K562 (cell line): ENCODE measurements around the gene EEF2K.

Experiments
- GATA2 ChIP-seq: sonication (generic); formaldehyde crosslinking; IDR thresholded peaks from 2 replicates; pipeline ENCODE4 v1.4.0; 2020; ENCODE audit warnings: mild to moderate bottlenecking, missing genetic modification reagents
- KAT7 ChIP-seq: sonication (generic); formaldehyde crosslinking; IDR thresholded peaks from 2 replicates; pipeline ENCODE4 v1.8.0; 2022; ENCODE audit warnings: missing genetic modification reagents, mild to moderate bottlenecking, borderline replicate concordance
- POLR2A ChIP-seq: fragments of 450-650 bp; conservative IDR thresholded peaks from 2 replicates; pipeline ENCODE4 v1.6.1; 2016
- RBBP5 ChIP-seq: fragments of 200-600 bp; sonication (generic); IDR thresholded peaks from 2 replicates; pipeline ENCODE4 v1.6.1; 2012; ENCODE audit warnings: borderline replicate concordance, mild to moderate bottlenecking, low read length, control low read depth, inconsistent platforms; ENCODE audit not compliant: insufficient read depth, poor library complexity, severe bottlenecking
- SETDB1 ChIP-seq: IDR thresholded peaks from one replicate; pipeline ENCODE4 v1.6.1; 2012; ENCODE audit warnings: low read length, control low read depth, inconsistent platforms
- YY1 ChIP-seq, 3 experiments: IDR thresholded peaks; 2 replicates each; pipeline ENCODE4 v1.6.1; 2011; ENCODE audit warnings: low read length in 2 of 3, mild to moderate bottlenecking in 2 of 3, moderate library complexity in 2 of 3, borderline replicate concordance in 1 of 3, control low read depth in 1 of 3, low read depth in 1 of 3; ENCODE audit not compliant: insufficient read depth in 3 of 3, insufficient replicate concordance in 2 of 3, control insufficient read depth in 1 of 3, insufficient read length in 1 of 3; ENCODE audit errors: extremely low read depth in 1 of 3

DNA sequence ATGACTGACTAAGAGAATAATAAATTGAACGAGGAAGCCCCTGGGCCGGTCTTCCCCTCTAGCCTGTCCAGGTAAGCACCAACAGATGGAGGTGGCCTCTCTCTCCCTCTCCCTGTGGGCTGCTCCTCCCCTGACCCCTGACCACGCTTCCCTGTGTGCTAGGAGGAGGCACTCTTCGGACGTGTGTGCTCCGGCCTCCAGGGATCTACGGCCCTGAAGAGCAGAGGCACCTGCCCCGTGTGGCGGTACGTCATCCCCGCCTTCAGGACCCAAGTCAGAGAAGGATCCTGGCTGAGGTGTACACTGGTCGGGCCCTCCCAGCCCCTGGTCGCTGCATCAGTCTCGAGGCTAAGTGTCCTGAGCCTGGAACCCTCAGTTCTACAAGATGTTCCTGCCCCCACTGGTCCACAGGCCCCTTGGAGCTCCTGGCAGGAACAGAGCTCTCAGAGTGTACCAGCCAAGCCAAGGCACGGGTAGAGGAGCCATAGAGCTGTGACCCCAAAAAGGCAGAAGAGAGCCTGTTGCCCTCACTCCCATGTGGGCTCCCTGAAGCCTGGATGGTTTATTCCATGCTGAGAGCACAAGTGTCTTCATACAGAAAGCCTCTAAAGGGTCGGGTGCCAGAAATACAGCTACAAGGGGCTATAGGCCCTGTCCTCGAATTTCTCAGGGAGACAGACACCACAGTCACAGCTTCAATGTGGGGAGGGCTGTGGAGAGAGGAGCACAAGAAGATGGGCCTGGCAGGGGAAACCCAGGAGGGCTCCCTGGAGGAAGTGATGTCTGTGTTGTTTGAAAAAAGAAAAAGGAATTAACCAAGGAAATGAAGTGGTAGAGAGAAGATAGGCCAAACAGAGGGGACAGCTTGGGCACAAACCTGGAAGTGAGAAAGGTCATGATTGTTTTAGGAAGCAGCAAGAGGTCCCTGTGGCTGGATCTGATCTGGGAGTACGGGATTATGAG is 27.8 kb upstream of the EEF2K start:
- TF ChIP-seq SETDB1 (no peak), POLR2A (no peak), KAT7 (CRISPR knock-in tag) (no peak), GATA2 (no peak), RBBP5 (no peak), YY1 (IDR thresholded peaks at IDR 0.05; ENCODE audit: borderline replicate concordance in 1 of 3, control insufficient read depth in 1 of 3, extremely low read depth in 1 of 3, insufficient read depth in 3 of 3, insufficient read length in 1 of 3, insufficient replicate concordance in 2 of 3, low read depth in 1 of 3, low read length in 2 of 3) (no peak)
